GM21360 (cell line): ENCODE results near the gene CALML6.
"Not testable (repeated sequence)": the region's sequence is repeated elsewhere in the genome, so short reads cannot be mapped to it uniquely, and the experiment has no call there.

ENCODE experiments used
- ATAC-seq: cut with Tn5 transposase; IDR thresholded peaks from one replicate; pipeline ENCODE4 v1.9.1; 2021; ENCODE audit warnings: mild to moderate bottlenecking, moderate library complexity; ENCODE audit not compliant: unreplicated experiment

The CALML6 gene

DNA sequence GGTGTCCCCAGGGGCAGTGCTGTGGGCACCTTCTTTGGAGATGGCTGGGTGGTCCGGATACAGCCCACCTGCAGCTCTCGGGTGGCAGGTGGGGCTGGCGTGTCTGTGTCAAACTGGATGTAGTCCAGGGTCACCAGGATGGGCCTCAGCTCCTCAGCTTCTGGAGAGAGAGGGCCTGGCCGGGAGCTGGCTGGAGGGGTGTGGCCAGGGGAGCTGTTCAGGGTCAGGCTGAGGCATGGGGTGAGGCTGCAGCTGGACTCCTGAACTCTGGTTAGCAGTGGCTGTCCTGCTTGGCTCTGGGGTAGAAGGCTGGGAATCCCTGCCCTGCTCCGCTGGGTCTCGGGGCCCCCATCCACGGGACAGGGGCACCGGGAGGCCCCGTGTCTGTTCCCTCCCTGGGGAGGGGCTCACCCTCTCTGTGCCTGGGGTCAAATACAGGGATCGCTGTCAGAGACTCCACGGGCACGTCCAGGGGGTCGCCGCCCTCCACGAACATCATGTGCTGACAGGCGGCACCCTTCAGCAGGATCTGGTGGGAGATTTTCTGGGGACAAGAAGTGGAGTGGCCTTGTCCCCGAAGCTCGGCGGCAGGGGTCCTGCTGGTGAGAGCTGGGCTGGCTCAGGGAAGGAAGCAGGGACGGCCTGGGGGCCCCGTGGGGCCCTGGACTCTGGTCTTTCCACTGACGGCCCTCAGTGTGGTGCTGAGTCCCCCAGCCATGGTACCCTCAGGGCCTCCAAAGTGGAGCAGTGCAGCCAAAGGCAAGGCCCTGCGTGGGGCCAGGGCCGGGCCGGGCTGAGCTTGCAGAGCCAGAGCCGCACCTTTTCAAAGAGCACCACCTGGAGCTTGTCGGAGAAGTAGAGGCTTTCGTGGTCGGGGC lies 8.1 kb downstream of the CALML6 start:
- ATAC-seq = no peak

- ATAC-seq = no peak
Measured at GRCh38 chr1:1924386-1924785, 9.3 kb downstream of the CALML6 start.

DNA sequence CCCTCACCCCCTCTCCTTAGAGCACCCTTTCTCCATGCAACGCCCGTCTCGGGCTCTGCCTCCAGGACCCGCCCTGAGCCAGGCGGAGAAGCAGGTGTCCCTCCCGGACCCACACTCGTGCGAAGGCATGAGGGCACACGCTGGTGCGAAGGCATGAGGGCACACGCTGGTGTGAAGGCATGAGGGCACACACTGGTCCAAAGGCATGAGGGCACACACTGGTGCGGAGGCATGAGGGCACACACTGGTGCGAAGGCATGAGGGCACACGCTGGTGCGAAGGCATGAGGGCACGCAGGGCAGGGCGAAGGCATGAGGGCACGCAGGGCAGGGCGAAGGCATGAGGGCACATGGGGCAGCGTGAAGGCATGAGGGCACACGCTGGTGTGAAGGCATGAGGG lies 9.8 kb downstream of the CALML6 start:
- no peak for ATAC-seq

DNA sequence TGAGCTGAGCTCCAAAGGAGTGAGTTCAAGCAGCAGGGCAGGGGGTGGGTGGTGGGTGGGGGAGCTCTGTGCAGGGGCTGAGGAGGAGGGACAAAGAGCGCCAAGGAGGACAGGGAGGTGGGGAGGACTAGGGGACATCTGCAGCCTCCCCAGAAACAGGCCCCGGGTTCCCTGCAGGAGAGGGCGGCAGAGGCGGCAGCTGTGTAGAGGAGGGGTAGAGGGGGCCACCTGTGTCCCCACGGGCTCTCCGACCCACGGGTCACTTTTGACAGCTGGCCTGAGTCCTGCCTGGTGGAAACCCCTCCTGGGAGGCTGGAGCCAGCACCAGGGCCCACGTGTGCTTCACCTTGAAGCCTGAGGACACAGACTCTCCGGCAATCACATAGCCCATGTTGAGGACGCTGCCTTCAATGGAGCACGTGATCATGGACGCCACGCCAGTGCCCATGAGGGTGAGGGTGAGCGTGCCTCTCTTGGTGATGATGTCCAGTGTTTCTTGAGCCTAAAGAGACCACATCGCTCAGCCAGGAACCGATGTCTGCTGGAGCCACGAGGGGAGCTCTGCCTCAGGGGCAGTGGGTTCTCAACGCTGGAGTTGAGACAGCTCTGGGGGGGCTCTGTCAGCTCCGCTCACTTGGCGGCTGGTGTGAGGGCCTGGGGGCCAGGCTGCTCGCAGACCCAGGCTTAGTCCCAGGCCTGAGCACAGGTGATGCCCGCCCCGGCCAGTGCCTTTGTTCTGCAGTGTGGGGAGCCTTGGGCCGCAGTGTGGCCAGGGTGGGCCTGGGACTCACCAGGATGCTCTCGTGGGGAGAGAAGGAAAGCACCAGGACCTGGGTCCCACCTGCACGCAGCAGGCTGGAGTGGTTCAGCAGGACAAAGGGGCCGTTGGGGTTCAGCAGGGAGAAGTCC lies 10.6 kb downstream of the CALML6 start:
- no peak for ATAC-seq

DNA sequence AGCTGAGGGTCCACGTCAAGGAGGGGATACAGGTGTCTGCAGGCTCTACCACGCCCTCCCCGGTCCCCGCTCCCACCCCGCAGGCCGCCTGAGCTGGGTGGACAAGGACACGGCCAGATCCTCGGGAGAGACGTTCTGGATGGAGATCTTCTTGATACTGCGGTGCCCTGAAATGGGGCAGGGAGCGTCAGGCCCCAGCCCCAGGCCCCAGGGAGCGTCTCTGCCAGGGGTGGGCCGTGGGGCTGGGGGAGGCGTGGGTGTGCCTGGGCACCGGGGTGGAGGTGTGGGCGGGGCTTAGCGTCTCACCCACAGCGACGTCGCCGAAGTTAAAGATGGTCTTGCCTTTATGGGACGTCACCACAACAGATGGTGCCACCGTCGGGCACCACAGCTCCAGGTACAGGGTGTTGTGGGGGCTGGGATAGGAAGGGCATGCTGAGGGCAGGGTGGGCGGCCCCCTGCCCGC lies 11.3 kb downstream of the CALML6 start:
- ATAC-seq = no peak

DNA sequence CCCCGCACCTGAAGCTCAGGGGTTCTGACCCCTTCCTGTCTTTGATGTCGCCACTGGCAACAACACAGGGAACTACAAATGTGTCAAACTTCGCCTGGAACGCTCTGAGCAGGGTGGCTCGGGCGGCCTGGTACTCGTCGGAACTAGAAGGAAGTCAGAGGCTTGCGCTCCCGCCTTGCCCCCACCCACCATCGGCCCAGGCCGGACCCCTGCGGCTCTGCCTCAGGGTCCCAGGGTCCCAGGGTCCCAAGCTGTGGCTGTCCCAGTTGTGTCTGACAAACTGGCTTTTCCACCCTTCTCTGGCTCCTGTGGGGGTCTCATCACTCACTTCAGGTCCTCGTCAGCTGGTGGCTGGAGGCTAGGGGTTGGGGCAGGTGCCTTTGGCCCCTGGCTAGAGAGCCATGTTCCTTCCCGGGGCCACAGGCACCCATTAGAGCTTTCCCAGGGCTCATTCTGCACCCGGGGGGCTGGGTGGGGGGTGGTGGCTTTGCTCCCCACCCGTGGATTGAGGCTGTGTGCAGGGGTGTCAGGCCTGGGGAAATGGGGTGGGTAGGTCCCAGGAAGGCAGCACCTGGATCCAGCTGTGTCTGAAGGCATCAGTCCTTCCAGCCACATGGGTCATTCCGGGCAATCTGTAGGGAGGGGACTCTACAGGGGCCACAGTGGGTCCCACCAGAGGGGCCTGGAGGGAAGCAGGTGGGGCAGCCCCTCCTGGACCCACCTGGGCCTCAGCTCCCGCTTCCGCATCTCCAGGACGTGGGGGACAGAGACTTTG lies 12.0 kb downstream of the CALML6 start:
- no peak for ATAC-seq

- no peak for ATAC-seq
Measured at GRCh38 chr1:1927751-1928150, 12.7 kb downstream of the CALML6 start.

DNA sequence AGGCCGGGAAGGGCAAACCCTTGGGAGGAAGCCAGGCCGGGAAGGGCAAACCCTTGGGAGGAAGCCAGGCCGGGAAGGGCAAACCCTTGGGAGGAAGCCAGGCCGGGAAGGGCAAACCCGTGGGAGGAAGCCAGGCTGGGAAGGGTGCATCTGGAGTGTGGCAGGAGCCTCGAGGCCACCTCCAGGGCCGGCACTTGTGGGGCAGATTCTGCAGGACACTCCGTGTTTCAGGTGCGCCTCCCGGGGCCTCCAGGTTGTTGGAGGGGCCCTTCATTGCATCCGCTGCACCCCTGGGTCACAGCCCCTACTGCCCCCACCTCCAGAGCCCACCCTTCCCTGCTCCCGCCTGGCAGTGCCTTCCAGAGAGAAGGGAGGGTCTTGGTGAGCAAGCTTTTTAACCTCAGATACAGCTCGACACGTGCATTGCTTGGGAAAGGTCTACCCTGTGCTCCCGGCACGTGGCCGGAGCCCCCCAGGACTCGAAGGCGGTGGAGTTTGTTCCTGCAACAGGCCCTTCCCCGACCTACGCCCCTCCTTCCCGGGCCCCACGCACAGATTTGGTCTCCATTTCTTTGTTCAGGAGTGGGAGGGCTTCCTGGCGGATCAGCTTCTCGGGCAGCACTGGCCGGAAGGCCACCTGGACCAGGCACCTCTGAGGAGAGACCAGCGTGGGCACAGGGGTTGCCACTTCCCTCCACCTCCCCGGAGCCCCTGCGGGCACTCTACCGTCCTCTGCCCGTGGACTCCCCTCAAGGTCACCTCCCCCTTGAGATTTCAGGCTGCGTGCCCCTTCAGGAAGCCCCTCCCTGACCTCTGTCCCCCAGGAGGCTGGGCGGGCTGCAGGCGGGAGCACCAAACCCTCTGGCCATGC lies 13.4 kb downstream of the CALML6 start:
- ATAC-seq = no peak

DNA sequence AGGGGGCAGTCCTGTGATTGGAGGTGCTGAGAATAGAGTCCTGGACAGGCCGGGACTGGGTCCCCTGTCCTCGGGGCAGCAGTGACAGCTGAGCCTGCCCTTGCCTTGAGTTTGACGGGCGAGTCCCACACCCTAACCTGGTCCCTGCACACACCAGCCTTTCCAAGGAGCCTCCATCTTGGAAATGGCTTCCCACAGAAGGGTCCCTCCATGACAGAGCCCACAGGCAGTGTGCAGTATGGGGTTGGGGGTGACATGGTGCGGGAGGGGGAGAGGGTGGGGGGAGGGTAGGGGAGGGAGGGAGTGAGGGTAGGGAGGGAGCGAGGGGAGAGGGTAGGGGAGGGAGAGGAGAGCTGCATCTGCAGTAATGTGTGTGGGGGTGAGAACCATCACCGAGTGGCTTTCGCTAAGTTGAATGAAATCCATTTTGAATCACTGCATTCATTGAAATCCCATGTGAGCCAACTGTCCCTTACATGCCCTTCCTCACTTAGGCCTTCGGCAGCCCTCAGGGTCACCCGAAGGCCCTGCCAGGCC lies 14.1 kb downstream of the CALML6 start:
- ATAC-seq = no peak

DNA sequence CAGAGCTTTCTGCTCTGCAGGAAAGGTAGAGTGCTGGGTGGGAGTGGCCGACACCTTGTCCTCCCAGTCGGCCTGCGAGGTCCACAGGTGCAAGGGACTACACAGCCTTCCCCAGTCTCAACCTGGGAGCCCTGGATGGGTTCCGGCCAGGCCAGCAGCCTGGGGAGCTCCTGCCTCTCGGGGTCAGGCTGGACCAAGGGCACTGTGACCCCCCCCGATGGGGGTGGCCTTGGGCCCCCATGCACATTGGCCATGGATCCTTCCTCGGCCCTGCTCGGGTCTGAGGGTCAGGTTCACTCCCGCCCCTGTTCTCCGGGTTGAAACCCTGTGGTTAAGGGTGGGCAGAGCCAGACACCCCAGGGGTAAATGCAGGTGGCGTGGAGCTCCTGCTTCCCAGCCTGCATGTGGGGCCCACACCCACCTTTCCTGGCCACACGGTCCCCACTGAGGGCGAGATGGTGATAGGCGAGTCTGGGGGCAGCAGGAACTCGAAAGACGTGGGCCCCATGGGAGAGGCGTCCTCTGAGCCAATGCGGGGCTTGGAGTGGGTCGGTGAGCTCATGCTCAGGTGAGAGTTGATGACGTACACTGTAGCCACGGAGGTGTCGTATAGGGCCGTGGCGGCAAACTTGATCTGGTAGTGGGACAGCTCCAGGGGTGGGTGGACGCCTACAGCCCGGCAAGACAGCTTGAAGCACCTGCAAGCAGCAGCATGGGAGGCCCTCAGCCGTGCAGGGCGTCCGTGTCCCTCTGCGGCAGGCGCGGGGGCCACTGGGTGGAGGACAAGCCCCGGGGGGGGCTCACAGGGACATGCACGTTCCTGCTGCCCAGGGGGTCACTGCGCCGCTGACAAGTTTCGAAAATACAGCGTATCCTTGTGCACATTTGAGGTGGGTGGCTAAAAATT lies 14.8 kb downstream of the CALML6 start:
- ATAC-seq = no peak

DNA sequence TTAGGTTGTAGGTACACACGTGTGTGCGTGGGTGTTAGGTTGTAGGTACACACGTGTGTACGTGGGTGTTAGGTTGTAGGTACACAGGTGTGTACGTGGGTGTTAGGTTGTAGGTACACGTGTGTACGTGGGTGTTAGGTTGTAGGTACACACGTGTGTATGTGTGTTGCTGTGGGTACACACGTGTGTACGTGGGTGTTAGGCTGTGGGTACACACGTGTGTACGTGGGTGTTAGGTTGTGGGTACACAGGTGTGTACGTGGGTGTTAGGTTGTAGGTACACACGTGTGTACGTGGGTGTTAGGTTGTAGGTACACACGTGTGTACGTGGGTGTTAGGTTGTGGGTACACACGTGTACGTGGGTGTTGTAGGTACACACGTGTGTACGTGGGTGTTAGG lies 19.8 kb downstream of the CALML6 start:
- not testable (repeated sequence) for ATAC-seq

DNA sequence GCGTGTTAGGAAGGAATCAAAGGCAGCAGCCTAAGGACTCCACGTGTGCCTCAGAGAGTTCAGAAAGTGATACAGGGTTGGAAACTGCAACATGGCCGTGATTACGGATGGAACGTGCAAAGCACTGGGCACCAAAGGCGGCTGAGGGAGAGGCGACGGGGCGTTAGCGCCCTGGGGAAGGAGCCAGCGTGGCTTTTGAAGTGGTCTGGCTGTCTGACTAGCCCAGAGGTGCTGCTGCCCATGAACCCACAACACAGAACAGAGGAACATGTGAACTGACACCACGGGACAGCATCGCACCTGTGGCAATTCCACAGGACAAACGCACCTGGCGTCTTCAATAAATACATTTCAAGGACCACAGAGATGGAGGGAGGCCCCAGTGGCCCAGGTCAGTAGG lies 22.0 kb downstream of the CALML6 start:
- ATAC-seq = no peak

- ATAC-seq = no peak
Measured at GRCh38 chr1:1937549-1938275, 22.7 kb downstream of the CALML6 start.

DNA sequence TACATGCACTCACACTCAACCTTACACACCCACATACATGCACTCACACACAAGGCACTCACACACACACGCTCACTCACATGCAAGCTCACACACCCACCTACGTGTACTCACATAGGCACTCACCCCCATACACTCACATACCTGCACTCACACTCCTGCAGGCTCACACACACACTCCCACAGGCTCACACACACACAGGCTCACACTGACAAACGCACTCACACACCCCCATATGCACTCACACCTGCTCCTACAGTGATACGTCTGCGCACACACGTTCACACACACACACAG lies 23.2 kb downstream of the CALML6 start:
- ATAC-seq = no peak

- no peak for ATAC-seq
Measured at GRCh38 chr1:1938613-1939295, 23.7 kb downstream of the CALML6 start.

GRCh38 chr1:1939296-1940122 lies 24.4 kb downstream of the CALML6 start:
- ATAC-seq = no peak

DNA sequence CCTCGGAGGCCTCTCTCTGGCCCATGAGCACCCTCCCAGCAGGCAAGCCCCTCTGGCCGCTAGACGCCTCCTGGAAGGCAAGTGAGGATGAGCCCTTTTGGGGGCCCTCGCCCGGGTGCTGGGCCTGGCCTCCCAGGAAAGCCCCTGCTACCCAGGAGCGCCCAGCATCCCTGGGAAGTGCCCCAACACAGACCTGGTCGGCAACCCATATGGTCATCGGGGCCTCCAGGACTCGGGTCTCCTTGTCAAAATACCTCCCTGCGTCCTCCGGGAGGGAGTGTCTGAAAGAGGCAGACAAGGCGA lies 25.0 kb downstream of the CALML6 start:
- ATAC-seq = no peak
